GM18858 (cell line): ENCODE measurements around the gene UBE2J2.

Experiments used
- ATAC-seq: cut with Tn5 transposase; IDR thresholded peaks from one replicate; pipeline ENCODE4 v1.9.1; 2021; ENCODE audit not compliant: unreplicated experiment

Gene UBE2J2

DNA sequence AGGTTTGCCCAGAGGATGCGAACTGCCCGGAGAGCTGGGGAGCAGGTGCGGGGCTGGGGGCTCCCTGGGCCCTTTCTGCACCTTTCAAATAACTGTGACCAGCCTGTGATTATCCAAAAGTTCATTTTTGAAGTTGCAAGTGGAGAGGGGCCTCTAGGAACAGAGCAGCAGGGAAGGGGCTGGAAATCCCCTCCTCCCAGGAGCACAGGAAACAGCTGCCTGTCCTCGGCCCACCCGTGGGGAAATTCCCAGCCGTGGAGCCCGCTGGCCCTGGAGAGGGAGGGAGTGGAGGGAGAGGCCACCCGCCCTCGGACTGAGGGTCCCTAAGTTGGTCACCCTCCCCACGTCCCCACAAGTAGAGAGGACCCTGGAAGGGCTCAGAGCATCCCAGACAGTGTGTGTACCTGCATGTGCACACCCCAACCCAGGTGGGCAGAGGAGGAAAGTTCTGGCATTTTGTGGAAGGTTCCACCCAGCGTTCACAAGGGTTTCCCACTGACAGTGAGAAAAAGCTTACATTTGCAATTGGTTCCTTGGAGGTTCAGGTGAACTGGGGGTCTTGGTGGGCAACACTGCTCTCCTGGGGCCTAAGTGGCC, 58.5 kb downstream of the UBE2J2 start:
- ATAC-seq: no peak

DNA sequence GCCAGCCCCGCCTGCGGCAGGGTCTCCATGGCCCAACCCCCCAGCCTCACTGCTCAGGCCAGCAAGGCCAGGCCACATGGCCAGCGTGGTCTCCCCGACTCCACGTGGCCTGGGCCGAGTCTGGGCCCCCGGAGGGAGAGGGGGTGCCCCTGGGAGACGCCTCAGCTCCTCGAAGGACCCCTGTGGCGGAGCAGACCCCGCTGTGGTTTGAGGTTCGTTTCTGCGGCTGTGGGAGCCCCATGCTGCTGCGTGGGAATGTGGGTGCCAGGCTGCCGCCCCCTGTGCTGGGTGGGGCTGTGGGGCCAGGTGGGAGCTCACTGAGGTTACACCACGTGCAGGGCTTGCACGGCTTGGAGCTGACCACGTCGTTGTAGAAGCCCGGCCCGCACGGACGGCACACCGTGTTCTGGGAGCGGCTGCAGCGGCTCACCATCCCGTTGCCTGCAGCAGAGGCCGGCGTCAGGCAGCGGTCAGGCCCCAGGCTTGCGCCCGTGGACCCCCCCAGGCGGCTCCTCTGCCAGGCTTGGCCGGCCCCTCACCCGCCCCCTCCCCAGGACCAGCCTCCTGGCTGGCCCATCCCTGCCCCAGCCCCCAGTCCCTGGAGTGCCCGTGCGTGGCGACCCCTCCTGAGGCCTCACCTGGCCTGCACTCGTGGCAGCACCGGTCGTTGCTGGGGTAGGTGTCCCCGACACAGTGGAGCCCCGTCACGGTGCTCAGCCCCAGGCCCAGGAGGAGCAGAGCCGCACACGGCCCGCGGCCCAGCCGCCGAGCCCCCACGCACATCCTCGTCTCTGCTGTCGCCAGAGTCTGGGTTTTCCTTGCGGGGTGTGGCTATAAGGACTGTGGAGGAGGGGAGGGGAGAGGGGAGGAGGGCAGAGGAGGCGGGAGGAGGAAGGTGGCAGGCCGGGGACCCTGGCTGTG, 60.0 kb downstream of the UBE2J2 start, which contains the start of gene TNFRSF4:
TNFRSF4 (minus strand) TSS at position 809 of the 921 bp plus-strand sequence; CDS start at position 783, 26 bp downstream.
- ATAC-seq: no peak

DNA sequence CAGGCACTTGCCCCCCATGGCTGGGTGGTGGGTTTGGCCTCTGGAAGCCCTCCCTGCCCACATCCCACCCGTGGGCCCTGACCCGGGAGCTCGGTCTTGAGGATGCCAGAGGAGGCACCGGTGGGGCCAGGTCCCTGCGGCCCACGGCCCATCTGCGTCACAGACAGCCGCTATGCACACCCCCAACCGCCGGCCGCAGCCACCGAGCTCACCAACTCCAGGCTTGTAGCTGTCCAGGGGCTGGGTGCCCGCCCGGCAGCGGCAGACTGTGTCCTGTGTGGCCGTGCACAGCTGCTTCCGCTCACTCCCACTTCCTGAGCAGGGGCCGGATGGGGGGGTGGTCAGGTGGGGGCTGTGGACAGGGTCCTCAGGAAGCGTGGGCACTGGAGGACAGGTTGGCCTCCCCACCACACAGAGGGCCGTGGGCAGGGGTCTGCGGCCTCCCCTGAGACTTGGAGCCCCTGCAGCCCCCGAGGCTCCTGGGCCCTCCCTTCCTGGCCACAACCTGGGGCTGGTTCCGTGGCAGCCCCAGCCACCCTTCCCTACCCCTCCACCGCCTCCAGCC, 60.8 kb downstream of the UBE2J2 start:
- ATAC-seq: no peak

DNA sequence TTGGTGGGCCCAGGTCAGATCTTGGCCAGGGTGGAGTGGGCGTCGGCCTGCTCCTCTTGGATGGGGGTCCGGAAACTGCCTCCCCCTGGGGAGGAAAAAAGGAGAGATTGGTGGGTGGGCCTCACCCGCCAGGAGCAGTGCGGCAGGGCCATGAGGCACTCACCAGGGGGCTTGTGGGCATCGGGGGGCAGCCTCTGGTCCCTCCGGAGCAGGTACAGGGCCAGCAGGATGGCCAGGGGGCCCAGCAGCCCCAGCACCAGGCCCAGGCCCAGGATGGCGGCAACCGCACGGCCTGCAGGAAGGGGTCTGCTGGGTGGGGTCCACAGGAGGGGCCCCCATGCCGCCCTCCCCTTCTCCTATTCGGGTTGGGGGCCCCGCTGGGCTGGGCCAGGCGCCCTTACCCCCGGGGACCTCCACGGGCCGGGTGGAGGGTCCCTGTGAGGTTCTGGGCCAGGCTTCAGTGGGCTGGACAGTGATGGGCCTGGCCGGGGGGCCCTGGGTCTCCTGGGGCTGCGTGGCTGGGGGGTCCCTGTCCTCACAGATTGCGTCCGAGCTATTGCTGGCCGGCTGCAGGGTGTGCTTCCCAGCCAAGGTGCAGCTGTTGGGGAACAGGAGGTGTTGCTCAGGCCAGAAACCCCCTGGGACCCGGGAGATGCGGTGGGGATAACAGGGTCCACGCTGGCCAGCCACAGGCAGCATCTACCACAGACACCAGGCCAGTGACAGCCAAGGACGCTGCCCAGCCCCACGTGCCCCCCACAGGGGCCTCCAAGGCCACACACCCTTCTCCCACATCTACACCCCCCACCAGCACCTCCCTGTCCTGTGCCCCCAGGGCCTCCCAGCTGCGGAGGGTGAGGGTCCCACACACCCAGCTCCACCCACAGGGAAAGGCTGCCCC, 61.9 kb downstream of the UBE2J2 start:
- no peak for ATAC-seq

DNA sequence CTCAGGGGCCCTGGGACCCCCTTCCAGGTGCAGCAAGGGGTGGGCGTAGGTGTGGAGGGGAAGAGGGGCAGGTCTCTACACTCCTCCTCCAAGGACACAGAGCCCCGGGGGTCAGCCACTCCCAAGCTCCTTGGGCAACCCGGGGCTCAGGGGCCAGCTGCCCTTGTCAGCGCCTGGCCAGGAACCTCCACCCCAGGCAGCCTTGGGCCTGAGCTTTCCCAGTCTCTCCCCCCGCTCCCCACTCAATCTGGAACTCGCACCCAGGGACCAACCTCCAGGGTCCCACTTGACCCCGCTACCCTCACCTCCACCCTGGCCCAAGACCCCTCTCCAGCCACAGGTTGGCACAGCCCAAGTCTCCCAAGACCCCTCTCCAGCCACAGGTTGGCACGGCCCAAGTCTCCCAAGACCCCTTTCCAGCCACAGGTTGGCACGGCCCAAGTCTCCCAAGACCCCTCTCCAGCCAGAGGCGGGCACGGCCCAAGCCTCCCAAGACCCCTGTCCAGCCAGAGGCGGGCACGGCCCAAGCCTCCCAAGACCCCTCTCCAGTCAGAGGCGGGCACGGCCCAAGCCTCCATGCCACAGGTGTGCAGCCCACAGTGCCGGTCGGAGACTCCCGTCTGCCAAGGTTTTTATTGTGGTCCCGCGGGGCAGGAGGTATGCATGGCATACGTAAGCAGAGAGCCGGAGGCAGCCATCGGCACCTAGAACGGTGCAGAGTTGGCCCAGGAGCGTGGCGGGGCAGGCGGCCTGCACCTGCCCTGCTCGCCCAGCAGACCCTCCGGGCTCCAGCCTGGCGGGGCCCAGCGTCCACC, 62.7 kb downstream of the UBE2J2 start:
- no peak for ATAC-seq

DNA sequence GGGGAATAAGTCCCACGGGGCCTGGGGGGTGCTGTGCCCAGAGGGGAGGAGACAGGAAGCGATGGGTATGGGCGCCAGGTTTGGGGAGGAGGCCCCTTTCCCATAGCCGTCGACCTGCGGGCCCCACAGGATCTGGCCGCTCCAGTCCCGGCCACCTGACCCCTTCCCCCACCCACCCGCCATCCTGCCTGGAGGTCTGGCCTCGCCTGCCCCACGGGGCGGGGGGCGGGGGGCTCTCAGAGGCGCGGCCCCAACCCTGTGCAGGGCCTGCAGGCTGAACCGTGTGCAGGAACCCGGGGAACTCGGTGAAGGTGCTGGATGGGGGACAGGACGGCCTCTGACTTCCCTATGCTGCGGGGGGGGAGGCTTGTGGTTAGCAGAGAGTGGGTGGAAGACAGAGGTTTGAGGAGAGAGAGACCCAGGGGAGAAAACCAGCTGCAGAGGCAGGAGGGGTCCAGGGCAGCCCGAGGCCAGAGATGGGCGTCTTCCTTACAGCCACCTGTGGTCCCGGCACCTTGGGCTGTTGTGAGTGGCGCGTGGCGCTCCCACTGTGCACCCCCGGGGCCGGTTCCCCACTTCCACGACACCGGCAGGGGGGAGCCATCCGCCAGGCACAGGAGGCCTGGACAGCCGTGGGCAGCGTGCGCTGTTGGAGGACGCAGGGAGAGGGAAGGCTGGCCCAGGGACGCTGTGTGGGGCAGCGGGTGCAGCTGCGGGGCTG, 64.8 kb downstream of the UBE2J2 start:
- ATAC-seq: no peak

DNA sequence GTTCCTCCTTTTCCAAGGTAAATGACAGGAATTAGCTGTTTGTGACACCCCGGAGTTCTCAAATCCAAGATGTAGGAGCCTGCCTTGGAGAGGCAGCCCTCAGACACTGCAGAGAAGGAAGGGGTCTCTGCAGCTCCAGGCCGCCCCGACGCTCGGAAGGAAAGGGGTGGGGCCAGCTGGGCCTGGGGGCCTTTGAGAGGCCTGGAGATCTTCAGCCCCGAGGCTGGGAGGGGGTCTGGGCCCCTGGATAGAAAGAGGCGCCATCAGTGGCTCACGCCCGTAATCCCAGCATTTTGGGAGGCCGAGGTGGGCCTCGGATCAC, 66.1 kb downstream of the UBE2J2 start:
- no peak for ATAC-seq

DNA sequence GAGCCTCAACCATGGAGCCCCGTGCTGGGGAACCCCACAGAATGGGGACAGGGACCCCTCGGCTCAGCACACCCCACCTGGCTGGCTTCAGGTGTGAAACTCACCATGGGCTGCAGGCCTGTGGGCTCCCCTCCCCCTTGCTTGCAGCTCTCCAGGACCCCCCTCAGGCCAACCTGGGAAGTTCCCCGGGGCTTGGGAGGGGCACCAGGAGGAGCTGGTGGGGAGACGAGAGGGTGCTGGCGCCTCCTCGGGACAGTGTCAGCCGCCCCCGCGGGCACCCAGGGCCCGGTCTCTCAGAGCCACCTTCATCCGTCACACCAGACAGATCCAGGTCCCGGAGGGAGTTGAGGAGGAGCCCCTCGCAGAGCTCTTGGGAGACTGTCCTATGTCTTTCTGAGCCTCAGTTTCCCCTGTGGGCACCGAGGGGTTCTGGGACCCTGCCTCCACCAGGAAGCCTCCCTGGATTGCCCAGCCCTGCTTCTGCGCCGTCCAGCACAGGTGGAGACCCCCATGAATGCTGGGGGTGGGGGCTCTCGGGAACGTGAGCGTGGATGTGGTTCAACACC, 66.6 kb downstream of the UBE2J2 start:
- ATAC-seq: no peak

DNA sequence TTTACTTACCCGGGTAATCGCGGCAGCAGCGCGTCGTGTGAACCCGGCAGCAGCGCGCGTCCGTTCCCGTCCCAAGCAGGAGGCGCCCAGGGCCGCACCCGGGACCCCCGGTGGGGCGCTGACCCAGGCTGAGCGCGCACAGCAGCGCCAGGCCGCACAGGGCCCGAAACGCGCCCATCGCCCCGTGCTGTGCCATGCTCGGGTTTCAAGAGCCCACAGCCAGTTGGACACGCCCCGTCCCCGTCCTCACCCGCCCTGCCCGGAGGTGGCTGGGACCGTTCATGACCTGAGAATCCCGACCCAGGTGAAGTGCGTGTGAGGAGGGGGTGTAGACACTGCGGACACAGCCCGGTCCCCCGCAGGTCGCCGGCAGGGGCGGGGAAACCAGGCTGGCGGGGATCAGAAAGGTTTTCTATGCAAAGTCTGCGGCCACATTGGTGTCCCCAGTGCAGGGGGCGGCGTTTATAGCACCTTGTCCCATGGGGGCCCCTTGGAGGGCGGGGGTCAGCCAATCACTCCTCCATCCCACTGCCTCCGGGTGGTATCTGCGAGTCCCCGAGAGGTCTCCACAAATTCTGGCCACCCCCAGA, 67.2 kb downstream of the UBE2J2 start, which contains the start of gene TNFRSF18:
TNFRSF18 (minus strand) TSS at position 217 of the 590 bp plus-strand sequence; CDS start at position 196, 21 bp downstream.
- no peak for ATAC-seq

DNA sequence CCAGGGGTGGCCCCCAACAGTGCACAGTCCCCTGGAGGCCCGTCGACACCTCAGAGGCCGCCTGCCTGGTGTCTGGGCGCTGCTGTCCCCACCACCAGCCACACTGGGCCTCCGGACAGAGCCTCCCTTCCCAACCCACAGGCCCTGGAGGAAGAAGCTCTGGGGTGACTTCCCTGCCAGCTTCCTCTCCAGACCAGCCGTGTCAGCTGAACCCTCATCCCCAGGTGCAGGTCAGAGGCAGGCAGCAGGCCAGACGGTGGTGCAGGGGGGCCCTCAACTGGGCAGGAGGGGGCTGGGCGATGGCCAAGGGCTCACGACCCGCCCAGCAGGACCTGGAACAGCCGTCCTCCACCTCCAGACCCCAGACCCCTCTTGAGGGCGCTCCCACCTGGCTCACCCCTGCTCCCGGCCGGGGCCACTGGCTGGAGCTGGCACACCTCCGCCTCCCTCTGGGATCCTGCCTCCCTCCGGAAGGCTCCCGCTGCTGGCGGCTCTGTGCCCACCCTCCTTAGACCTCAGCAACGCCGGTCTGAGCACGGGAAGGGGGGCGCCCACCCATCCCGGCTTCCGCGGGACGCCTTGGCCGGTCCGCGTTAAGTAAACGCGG, 67.8 kb downstream of the UBE2J2 start:
- no peak for ATAC-seq

DNA sequence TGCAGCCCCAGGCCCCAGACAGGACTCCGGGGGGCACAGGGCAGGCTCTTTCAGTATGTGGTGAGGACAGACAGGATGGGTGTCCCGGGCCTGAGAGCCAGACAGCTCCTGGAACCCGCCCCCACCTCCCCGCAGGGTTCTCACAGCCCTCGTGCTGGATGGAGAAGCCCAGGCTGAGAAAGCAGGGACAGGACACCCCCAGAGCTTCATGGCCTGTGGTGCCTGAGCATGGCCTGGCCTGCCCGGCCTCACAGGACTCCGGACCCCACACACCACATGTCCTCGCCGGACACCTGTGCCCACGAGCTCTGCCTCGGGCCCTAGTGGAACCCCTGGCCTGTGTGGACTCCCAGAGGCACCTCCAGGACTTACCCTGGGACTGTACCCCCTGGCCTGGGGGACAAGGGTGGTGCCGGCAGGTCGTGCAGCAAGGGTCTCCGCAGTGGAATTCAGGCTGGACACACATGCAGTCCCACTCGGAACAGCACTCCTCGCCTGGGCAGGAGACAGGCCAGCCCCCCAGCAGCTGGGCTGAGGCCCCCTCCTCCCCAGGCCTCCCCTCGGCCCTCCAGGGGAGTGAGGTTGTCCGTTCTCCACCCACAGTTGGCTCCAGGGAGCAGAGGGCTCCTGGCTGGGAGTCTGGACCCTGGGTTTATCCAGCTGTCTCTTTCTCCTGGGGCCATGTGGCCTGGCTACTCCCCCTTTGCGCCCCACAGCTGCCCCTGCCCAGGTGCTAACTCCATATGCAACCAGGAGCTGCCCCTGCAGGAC, 68.5 kb downstream of the UBE2J2 start:
- ATAC-seq: no peak

DNA sequence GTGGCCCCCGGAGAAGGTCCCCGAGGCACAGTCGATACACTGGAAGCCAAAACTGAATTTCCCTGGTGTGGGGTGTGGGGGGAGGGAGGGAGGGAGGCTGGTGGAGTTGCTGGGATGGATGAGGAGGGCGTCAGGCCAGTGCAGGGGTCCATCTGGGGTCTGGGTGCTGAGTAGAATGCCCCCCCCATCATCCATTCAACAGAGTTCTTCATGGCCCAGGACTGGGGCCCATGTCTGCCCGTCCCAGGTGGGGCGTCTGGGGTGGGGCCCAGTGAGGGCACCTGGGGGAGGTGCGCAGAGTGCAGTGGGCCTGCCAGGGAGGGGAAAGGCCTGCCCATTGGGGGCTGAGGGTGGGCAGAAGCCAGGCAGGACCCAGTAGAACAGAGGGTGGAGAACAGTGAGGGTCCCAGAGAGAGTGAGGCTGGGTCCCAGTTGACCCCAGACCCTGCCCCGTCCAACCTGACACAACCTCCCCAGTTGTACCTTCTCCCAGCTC, 69.2 kb downstream of the UBE2J2 start:
- no peak for ATAC-seq
